Measurements from ENCODE around the gene BUB1.
"Not testable (repeated sequence)": the region's sequence is repeated elsewhere in the genome, so short reads cannot be mapped to it uniquely, and the experiment has no call there.

BUB1 gene

GRCh38 chr2:110659248-110659647 lies 18.6 kb downstream of the BUB1 start:
- no peak for DNase-seq (ENCODE audit: low read depth in 2 of 2, low spot score in 1 of 2)

DNA sequence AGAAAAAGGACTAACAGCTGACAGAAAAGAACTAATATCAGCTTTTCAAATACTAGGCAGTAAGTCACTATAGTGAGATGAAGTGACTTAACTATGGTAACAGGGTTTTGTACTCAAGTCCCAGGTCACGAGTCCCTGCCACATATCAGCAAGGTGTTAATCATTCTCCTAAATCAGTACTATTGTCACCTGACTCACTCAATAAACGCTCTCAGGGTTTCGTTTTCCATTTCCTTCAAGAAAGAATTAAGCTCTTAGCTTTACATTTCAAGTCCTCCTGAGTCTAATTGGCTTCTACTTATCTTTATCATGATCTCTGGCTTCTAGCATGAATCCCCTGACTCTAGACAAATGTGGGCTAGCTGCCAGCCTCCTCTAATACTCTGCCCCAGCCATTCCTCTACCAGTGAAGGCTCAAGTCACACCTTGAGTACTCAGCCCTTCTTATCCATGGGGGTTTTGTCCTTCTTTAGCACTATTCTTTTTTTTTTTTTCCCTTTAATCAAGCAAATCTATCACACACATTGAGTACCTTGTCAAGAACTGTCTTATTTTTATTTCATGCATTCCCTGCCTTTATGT lies 20.0 kb downstream of the BUB1 start:
- DNase-seq (ENCODE audit: low read depth in 2 of 2, low spot score in 1 of 2), result no peak

GRCh38 chr2:110655701-110656100 lies 22.2 kb downstream of the BUB1 start:
- DNase-seq (ENCODE audit: low read depth in 2 of 2, low spot score in 1 of 2), result no peak

DNA sequence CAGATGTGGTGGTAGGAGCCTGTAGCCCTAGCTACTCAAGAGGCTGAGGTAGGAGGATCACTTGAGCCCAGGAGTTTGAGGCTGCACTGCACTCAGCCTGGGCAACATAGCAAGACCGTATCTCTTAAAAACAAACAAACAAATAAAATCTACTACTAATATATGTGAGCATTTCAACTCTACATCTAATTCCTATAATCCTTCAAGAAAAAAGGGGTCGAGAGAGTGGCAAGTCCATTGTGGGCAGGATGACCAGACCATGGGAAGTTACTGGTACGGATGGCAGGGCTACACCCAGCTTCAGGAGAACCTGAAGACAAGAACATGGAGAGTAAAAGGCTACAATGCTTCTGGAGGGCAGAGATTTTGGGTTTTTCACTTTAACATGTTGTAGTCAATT lies 24.0 kb downstream of the BUB1 start:
- no peak for DNase-seq (ENCODE audit: low read depth in 2 of 2, low spot score in 1 of 2)

DNA sequence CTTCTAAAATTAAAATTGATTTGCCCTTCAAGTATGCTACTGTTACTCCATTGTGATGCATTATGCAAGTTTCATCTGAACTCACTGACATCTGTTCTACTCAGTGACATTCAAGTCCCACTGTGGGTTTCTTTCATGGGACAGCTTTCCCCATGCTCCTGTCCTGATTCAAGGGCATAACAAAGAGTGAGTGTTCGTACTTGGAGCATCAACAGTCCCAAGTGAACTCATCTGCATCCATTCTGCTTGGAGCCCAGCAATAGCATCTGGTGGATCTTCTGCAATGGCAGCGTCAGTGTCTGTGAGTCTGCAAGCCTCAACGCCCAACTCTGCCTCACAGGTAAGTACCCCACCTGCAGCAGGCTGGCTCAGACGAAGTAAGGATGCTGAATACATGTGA lies 27.5 kb downstream of the BUB1 start:
- DNase-seq (ENCODE audit: low read depth in 2 of 2, low spot score in 1 of 2), result no peak

DNA sequence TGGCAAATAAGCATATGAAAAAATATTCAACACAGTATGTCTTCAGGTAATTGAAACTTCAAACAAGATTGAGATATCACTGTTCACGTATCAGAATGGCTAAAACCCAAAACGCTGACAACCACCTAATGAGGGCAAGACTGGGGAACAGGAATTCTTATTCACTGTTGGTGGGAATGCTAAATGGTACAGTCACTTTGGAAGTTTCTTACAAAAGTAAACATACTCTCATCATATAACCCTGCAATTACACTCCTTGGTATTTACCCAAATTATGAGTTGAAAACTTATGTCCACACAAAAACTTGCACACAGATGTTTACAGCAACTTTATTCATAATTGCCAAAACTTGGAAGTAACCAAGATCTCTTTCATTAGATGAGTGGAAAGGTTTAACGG lies 30.1 kb downstream of the BUB1 start:
- no peak for DNase-seq (ENCODE audit: low read depth in 2 of 2, low spot score in 1 of 2)

DNA sequence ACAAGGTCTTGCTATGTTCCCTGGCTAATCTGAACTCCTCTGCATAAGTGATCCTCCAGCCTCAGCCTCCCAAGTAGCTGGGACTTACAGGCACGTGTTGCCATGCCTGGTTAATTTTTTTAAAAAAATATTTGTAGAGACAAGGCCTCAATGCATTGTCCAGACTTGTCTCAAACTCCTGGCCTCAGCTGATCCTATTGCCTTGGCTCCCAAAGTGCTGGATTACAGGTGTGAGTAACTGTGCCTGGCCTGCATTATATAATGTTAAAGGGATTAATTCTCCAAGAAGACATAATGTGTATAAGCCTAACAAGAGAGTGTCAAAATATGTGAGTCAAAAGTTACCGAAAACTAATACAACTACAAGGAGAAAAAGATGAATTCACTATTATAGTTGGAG lies 32.2 kb downstream of the BUB1 start:
- no peak for DNase-seq (ENCODE audit: low read depth in 2 of 2, low spot score in 1 of 2)

DNA sequence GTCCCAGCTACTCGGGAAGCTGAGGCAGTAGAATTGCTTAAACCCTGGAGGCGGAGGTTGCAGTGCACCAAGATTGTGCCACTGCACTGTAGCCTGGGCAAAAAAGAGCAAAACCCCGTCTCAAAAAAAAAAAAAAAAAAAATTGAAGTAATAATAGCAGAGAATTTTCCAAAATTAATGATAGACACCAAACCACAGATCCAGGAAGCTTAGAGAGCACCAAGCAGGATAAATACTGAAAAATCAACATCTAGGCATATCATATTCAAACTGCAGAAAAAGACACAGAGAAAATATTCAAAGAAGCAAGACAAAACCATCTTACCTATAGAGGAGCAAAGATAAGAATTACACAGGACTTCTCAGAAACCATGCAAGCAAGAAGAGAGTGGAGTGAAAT lies 33.5 kb downstream of the BUB1 start:
- DNase-seq (ENCODE audit: low read depth in 2 of 2, low spot score in 1 of 2), result no peak

DNA sequence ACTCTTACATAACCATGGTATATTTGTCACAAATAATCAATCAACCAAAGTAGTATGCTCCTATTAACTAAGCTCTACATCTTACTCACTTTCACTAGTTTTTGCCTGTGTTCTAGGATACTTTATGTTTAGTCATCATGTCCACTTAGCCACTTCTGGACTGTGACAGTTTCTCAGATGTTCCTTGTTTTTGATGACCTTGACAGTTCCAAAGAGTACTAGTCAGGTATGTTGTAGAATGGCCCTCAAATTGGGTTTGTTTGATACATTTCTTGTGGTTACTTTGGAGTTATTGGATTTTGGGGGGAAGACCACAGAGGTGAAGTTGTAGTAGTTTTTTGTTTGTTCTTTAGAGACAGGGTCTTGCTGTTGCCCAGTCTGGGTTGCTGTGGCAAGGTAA lies 35.5 kb downstream of the BUB1 start:
- DNase-seq (ENCODE audit: low read depth in 2 of 2, low spot score in 1 of 2), result no peak

- no peak for DNase-seq (ENCODE audit: low read depth in 2 of 2, low spot score in 1 of 2)
Measured at GRCh38 chr2:110639972-110640371, 37.9 kb downstream of the BUB1 start.

- no peak for DNase-seq (ENCODE audit: low read depth in 2 of 2, low spot score in 1 of 2)
Measured at GRCh38 chr2:110638952-110639695, 38.7 kb downstream of the BUB1 start.

GRCh38 chr2:110638004-110638403 lies 39.9 kb downstream of the BUB1 start:
- DNase-seq (ENCODE audit: low read depth in 2 of 2, low spot score in 1 of 2), result no peak

GRCh38 chr2:110637093-110637492 lies 40.8 kb downstream of the BUB1 start:
- no peak for DNase-seq (ENCODE audit: low read depth in 2 of 2, low spot score in 1 of 2)

GRCh38 chr2:110635949-110636628 lies 41.8 kb downstream of the BUB1 start:
- not testable (repeated sequence) for DNase-seq (ENCODE audit: low read depth in 2 of 2, low spot score in 1 of 2)

DNA sequence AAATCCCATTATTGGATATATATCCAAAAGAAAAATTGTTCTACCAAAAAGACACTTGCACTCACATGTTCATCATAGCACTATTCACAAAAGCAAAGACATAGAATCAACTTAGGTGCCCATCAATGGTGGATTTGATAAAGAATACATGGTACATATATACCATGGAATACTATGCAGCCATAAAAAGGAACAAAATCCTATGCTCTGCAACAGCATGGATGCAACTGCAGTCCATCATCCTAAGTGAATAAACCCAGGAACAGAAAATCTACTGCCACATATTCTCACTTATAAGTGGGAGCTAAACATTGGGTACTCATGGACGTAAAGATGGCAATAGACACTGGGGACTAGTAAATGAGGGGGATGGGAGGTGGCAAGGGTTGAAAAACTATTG lies 50.5 kb downstream of the BUB1 start:
- DNase-seq (ENCODE audit: low read depth in 2 of 2, low spot score in 1 of 2), result not testable (repeated sequence)

- DNase-seq (ENCODE audit: low read depth in 2 of 2, low spot score in 1 of 2), result not testable (repeated sequence)
Measured at GRCh38 chr2:110619326-110619939, 58.4 kb downstream of the BUB1 start.

DNA sequence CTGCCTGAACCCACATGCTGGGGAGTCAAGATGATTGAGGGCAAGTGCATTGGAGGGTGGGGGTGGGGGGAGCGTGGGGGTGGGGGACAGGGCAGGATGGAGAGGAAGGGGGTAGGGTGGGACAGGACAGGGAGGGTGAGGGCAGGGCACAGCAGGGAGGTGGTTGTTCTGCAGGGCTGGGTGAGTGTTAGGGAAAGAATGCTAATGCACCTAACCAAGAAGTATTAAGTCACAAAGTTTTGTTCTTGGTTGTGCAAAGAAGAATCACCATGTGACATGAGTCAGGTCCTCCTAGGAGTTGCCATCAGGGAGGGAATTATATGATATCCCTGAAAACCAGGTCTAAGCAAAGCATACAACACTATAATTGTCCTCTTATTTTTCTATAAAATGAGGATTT lies 63.9 kb downstream of the BUB1 start:
- not testable (repeated sequence) for DNase-seq (ENCODE audit: low read depth in 2 of 2, low spot score in 1 of 2)

DNA sequence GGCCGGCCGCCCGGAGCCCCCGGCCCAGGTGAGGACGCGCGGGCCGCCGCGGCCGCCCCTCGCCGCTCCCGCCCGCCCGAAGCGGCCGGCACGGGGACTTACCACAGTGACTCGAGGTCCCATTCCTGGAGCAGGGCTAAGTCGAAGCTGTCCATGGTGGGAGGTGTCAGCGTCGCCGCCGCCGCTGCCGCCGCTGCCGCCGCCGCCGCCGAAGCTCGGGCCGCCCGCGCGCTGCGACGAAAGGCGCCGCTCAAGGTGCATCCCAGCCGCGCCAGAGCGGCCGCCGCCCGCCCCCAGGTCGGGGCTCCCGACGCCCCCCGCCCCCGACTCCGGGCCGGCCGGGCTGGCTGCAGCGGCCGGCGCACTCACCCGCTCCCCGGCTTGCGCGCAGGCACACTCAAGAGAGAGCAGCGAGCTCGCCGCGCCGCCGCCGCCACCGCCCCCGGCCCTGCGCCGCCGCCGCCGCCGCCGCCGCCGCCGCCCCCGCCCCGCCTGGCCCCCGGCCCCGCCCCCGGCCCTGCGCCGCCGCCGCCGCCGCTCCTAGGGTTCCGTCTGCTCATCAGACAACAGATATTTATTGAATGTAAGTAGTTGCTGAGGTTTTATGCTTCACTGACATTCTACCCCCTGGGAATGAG lies 67.1 kb downstream of the BUB1 start:
- DNase-seq (ENCODE audit: low read depth in 2 of 2, low spot score in 1 of 2), result peak in 1 of 2 donors; percentile 12

DNA sequence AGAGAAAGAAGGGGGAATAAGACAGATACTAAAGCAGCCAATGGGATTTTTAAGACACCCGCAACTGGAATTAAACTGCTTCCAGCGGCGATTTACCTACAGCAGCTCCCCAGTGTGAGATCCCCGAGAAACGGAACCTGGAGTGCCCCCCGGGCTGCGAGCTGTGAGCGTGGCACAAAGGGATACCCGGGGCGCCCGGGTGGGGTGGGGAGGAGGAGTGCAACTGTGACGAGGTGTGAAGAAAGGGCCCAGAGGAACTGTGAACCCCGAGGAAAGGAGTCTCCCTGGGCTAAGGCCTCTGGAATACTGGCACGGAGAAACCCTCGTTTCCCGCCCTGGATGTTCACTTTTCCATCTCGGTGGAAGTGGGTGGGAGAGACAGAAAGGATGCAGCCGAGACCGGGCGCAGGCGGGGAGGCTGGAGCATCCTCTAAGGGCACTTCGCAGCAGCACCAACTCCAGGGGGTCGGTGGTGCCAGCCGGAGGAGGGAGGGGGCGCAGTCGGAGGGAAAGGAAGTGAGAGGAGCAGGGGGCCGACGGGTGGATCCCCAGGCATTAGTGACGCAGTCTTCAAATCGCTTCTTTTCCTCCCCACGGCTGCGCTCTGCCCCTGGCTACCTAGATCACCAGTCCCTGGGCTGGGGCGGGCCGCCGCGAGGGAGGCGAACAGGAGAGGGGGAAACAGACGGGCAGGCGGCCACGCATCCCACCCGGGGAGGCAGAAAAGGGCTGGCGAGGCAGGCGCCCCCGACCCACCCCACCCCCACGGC lies 67.8 kb downstream of the BUB1 start:
- DNase-seq (ENCODE audit: low read depth in 2 of 2, low spot score in 1 of 2), result not testable (repeated sequence)

DNA sequence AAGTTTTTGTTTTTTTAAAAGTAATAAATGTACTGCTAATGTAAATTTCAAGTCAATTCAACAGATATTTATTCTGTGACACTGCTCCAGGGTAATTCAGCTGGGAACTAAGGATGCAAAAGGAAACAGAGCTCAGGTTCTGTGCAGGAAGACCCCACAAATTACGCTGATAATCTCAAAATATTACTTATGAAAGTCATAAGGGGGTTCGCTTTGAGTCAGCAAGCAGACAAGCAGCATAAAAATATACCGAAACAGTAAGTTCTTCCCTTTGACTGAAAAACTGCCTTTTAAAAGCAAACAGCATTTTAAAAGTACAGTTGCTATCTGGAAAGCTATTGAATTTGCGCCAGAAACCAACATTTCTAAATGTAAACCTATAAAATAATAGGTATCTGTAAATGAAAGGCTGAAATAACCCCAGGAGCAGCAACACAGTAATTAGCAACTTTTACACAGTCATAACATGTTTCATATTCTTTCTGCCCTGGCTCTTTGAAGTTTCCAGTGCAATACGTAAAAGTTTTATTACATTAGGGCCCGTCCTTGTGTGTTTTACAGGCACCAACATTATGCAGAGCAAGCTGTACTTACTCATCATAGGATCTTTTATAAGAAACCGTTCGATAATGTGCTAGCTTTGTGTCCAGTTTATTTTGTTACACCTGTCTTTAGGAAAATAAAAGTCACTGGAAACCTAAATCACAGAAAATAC lies 68.9 kb downstream of the BUB1 start:
- not testable (repeated sequence) for DNase-seq (ENCODE audit: low read depth in 2 of 2, low spot score in 1 of 2)
